ENCODE measurements around the gene CD3G. TPM values are rescaled to one million over a fixed set of nuclear protein-coding genes. Genes with fewer than 3 reads are reported as not detected.
"Not testable (repeated sequence)": the region's sequence is repeated elsewhere in the genome, so short reads cannot be mapped to it uniquely, and the experiment has no call there.

CD3G gene
- total RNA-seq, 1 donor from 2014 or later = not detected

DNA sequence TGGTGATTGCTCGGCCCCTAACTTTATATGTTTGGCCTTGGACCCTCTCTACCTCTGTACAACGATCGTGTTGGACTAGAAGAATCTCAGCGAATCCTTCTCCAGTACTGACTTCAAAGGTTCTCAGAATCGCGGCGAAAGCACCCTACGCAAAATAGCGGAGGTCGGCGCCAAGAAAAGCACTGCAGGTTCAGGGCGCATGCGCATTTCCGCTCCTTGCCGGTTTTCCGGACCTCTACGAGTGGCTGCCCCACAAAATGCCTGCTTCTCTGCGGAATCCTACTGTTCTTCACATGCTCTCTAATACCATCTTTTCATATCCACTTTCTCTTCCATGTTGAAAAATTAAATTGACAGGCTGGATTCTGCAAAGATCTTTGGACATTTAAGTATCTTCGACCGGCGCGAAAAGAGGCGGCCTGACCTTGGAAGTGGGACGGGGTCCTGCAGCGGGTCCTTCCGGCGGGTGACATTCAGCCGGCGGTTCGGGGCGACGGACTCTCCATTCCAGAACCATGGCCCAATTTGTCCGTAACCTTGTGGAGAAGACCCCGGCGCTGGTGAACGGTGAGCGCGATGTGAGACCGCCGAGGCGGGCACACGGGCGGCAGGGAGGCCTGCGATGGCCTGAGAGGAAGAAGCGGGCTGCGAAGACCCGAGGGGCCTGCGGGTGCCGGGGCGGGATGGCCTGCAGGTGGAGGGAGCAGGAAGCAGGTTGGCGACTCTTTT lies 57.2 kb downstream of the CD3G start, which contains the start of gene ATP5MG:
Gene ATP5MG, plus strand, starts transcription at position 456 of the 729 bp plus-strand sequence. Its CDS starts 60 bp downstream, at position 516.
- no peaks in the 10 kb centered on the region for H3K9me3 Mint-ChIP-seq
- DNase-seq = peak; percentile 77
- peak within 1 kb of the TSS; percentile 100 for H3K27ac Mint-ChIP-seq
- POLR2A ChIA-PET = interaction anchor here (0.7 to 2.9 kb wide), 4 partner anchors 15 to 42 kb away, joined by 3 to 30 read pairs (median 9); partner anchors contain the start of gene KMT2A
- H3K4me1 Mint-ChIP-seq = peaks cover 56% of the 10 kb centered on the region
- CTCF ChIA-PET = interaction anchor here (1.0 to 1.6 kb wide), 3 partner anchors 34 to 203 kb away, joined by 5 to 6 read pairs (median 6); no protein-coding TSS in a partner anchor
- H3K4me3 Mint-ChIP-seq = peak within 1 kb of the TSS; percentile 97
- peak; percentile 84 for ATAC-seq (ENCODE audit: low read depth)
- intact Hi-C loops (cut with micrococcal nuclease) = loop anchor here (1.0 to 2.0 kb wide), 5 partner anchors 35 to 171 kb away; partner anchors contain the start of genes ARCN1, KMT2A and UBE4A
- no peak for TF ChIP-seq CTCF (IDR thresholded peaks at IDR 0.05)
- H3K36me3 Mint-ChIP-seq (ENCODE audit: low read depth) = peaks cover 31% of the 10 kb centered on the region
- no peaks in the 10 kb centered on the region for H3K27me3 Mint-ChIP-seq

DNA sequence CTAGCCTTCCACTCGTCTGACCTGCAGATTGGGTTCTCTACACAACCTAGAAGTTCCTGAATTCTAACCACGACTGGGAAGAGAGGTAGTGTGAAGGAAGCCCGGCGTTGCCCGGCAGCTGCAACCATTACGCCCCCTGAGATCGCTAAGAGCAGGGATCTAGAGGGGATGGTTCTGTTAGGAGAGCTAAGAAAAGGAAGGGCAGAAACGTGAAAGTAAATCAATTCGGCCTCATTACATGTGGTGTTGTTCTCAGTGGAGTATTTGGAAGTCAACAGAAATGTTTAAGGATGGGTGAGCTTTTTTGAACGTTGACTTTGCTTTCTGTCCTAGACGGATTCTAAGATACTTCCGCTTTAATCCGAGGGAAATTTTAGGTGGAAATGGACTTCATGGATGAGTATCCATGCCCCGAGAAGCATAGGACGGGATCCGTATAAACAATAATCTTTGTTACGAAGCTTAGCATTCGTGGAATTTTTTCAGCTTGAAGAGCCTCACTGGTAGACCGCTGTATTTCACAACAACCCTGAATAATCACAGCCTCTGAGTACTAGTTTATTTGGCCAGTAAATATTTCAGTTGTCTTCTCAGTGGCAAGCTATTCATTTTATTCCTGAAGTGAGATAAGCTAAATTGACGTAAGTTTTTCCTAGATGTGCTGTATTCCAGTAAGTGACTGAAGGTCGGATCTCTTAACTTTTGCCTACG lies 57.9 kb downstream of the CD3G start:
- no peaks in the 10 kb centered on the region for H3K27me3 Mint-ChIP-seq
- POLR2A ChIA-PET = interaction anchor here (0.7 to 2.9 kb wide), 10 partner anchors 16 to 594 kb away, joined by 3 to 30 read pairs (median 4); partner anchors contain the start of gene KMT2A
- H3K9me3 Mint-ChIP-seq = no peaks in the 10 kb centered on the region
- H3K4me3 Mint-ChIP-seq = peak overlapping the region; percentile 97
- H3K36me3 Mint-ChIP-seq (ENCODE audit: low read depth) = peaks cover 31% of the 10 kb centered on the region
- DNase-seq (no peak), ATAC-seq (ENCODE audit: low read depth) (no peak)
- peak overlapping the region; percentile 100 for H3K27ac Mint-ChIP-seq
- CTCF ChIA-PET = interaction anchor here (0.7 to 1.6 kb wide), 4 partner anchors 32 to 203 kb away, joined by 3 to 6 read pairs (median 6); no protein-coding TSS in a partner anchor
- TF ChIP-seq CTCF (IDR thresholded peaks at IDR 0.05) = no peak
- intact Hi-C loops (cut with micrococcal nuclease) = loop anchor here (1.0 to 2.0 kb wide), 5 partner anchors 34 to 171 kb away; partner anchors contain the start of genes ARCN1, KMT2A and UBE4A
- H3K4me1 Mint-ChIP-seq = peaks cover 58% of the 10 kb centered on the region

- intact Hi-C loops (cut with micrococcal nuclease); H3K9me3 Mint-ChIP-seq; ATAC-seq (ENCODE audit: low read depth); DNase-seq; H3K27me3 Mint-ChIP-seq: not testable (repeated sequence)
- Mint-ChIP-seq H3K27ac (peak overlapping the region; percentile 100), H3K4me3 (peak overlapping the region; percentile 97), H3K4me1 (peaks cover 58% of the 10 kb centered on the region), H3K36me3 (ENCODE audit: low read depth) (peaks cover 34% of the 10 kb centered on the region)
- POLR2A ChIA-PET = interaction anchor here (0.7 to 2.9 kb wide), 7 partner anchors 28 to 594 kb away, joined by 3 to 30 read pairs (median 4); partner anchors contain the start of gene KMT2A
- CTCF ChIA-PET = interaction anchor here (0.7 to 1.6 kb wide), 3 partner anchors 32 to 204 kb away, joined by 3 to 6 read pairs (median 6); no protein-coding TSS in a partner anchor
These were observed 58.5 kb downstream of the CD3G start for GRCh38 chr11:118402594-118402993.

Other genes with a start within 250 kb of the CD3G start
- gene SCN4B, start 191.5 kb upstream of the CD3G start, total RNA-seq = not detected in 2 replicates
- gene SCN2B, start 167.7 kb upstream of the CD3G start, total RNA-seq = not detected in 2 replicates
- 1.2 and 1.5 TPM in 2 replicates for gene JAML, start 119.3 kb upstream of the CD3G start, total RNA-seq
- 2.9 and 3.7 TPM in 2 replicates for gene MPZL3, start 92.0 kb upstream of the CD3G start, total RNA-seq
- gene MPZL2, start 80.0 kb upstream of the CD3G start, total RNA-seq = 0.29 TPM in 1 of 2 replicates, not detected in the other
- gene CD3E, start 39.6 kb upstream of the CD3G start, total RNA-seq = 0.59 and 0.95 TPM in 2 replicates
- 1.8 TPM in 1 of 2 replicates, not detected in the other for gene CD3D, start 1.6 kb upstream of the CD3G start, total RNA-seq
- gene UBE4A, start 15.3 kb downstream of the CD3G start, total RNA-seq = 28.4 and 34.2 TPM in 2 replicates
- gene ATP5MG, start 57.3 kb downstream of the CD3G start, total RNA-seq = 199 and 230 TPM in 2 replicates
- gene KMT2A, start 92.1 kb downstream of the CD3G start, total RNA-seq = 104 and 117 TPM in 2 replicates
- gene TTC36, start 183.1 kb downstream of the CD3G start, total RNA-seq = 0.32 and 0.44 TPM in 2 replicates
- gene TMEM25, start 186.8 kb downstream of the CD3G start, total RNA-seq = 9.4 and 12.5 TPM in 2 replicates
- gene IFT46, start 221.6 kb downstream of the CD3G start, total RNA-seq = 13.8 and 13.9 TPM in 2 replicates
- 91.3 and 94.7 TPM in 2 replicates for gene ARCN1, start 228.1 kb downstream of the CD3G start, total RNA-seq